GM21786 (cell line): ENCODE measurements around the gene TCFL5.

Source experiments
- ATAC-seq: cut with Tn5 transposase; IDR thresholded peaks from one replicate; pipeline ENCODE4 v1.9.1; 2021; ENCODE audit not compliant: unreplicated experiment

The TCFL5 gene

GRCh38 chr20:62824476-62825332 is 36.9 kb downstream of the TCFL5 start:
- ATAC-seq, result no peak

- no peak for ATAC-seq
These were observed 37.7 kb downstream of the TCFL5 start for GRCh38 chr20:62823688-62824475.

- no peak for ATAC-seq
These were observed 38.6 kb downstream of the TCFL5 start for GRCh38 chr20:62822788-62823651.

DNA sequence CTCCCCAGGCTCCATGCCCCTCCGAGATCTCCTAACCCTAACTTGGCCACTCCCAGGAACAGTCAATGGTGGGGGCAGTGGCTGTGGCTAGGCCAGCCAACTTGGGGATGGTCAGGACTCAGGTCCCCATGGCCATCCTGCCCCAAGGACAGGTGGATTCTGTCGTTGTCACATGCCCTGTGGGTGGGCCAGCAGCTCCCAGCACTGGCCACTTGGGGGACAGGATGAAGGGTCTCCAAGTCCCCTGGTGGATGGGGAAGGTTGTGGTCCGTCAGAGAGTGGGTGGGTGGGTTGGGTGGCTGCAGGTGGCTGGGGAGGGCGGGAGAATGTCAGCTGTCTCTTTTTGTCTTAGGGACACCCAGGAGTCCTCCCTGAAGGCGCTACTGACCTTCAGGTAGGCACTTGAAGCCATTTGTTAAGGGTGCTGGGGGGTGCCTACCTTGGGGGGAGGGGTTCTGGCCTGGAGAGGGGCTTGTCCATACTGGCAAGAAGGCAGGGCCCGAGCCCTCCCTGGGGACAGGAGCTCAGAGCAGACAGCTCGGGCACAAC is 39.3 kb downstream of the TCFL5 start:
- no peak for ATAC-seq

GRCh38 chr20:62821726-62822210 is 39.9 kb downstream of the TCFL5 start:
- ATAC-seq, result no peak

DNA sequence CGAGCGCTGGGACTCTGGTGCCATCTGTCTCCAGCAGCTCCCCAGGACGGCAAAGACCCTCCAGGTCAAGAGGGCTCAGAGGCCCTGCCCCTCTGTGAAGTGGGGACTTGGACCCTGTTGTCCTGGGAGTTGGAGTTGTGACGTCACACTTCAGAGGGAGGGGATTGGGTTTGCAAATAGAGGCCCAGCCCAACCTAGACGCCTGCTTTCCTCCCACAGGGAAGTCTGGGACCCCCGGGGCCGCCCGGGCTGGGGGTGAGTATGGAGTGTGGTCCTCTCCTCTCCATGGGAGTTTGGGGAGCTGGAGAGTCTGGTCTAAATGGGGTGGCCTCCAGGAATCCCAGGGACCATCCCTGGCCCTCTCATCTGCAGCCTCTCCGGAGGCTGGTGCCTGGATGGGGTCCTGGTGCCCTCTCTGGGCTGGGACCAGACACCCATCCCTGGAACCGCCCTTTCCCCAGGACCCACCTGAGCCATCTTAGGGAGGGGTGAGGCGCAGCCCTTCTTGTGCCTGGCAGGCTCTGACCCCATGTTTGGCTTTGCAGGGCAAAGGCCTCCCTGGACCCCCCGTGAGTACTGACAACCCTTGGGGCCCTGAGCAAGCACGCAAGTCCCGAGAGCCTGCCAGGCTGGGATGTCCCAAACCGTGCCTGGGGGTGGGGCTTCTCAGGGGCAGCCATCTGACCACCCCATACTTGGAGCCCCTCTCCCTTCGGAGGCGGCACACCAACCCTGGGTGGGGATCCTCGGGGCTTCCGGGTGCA is 40.5 kb downstream of the TCFL5 start:
- ATAC-seq, result no peak

- no peak for ATAC-seq
These were observed 41.2 kb downstream of the TCFL5 start for GRCh38 chr20:62820208-62820961.

- no peak for ATAC-seq
These were observed 42.0 kb downstream of the TCFL5 start for GRCh38 chr20:62819494-62820174.

DNA sequence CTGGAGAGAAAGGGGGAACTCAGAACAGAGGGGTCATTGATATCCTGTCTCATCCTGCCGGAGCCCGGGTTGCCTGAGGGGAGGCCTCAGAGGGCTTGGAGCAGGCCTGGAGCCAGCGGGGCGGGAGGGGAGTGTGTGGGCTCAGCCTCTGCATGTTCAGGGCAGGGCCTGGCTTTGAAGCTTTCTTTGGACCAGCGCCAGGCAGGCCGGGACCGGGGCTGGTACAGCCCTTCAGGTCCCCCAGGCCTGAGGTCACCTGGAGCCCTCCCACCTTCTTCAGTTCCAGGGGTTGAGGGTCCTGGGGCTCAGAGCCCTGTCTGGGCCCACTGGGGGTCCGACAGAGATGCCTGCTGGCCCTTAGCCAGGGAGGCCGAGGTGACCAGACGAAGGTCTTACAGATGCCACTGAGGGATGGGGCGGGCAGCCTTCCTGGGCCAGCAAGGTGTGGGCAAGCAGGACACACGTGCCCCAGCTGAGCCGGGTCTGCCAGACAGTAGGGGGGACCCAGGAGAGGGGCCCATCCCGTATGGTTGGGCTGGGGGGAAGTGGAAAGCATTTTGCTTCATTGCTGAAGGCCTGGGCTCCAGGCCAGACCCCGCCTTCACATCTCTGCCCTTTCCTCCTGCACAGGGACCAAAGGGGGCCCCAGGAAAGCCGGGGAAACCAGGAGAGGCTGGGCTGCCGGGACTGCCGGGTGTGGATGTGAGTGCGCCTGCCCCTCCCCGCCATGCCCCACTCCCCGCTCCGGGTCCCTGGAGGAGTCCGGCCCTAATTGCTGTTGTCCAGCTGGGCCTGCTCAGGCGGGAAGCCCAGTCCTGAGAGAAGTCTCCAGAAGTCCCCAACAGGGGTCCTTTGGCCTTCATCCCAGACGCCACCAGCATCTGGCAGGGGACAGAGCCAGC is 42.8 kb downstream of the TCFL5 start:
- ATAC-seq, result no peak

GRCh38 chr20:62817975-62818591 is 43.5 kb downstream of the TCFL5 start:
- no peak for ATAC-seq

DNA sequence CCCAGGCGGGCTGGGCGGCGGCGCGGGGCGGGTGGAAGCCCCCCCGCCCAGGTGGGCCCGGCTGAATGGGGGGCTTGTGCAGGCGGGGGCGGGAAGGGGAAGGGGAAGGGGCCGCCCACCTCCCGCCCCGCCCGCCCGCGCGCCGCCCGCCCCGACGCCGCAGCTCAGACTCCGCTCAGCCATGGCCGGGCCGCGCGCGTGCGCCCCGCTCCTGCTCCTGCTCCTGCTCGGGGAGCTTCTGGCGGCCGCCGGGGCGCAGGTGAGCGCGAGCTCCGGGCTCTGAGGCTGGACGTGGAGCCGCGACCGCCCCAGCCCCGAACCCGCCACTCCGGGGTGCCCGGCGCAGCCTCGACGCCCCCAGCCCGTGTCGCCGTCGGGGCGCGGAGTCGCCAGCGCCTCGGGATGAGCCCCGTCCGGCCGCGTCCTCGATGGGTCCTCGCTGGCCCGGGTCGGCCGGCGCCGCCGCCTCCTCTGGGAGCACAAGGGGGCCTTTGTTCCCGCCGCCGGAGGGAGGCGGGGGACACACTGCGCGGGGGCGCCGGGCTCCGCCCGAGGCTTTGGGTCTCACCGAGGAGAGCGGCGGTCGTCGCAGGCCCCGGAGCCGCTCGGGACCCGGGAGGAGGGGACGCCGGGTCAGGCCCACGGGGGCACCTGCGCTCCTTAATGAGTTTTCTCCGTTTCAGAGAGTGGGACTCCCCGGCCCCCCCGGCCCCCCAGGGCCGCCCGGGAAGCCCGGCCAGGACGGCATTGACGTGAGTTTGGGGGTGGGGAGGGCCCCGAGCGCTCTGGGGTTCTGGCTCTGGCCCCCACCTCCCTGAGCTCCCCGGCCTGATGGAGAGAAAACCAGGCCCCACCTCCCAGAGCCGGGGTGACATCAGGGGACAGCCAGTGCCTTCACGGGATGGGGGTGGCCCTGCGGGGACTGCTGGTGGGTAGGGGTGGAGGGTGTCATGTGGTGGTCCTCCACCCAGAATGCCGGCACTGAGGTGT is 44.4 kb downstream of the TCFL5 start, which contains the start of gene COL9A3:
Gene COL9A3 (plus strand): TSS at position 167 of the 990 bp plus-strand sequence. CDS start 15 bp downstream, at position 182.
- ATAC-seq, result no peak

DNA sequence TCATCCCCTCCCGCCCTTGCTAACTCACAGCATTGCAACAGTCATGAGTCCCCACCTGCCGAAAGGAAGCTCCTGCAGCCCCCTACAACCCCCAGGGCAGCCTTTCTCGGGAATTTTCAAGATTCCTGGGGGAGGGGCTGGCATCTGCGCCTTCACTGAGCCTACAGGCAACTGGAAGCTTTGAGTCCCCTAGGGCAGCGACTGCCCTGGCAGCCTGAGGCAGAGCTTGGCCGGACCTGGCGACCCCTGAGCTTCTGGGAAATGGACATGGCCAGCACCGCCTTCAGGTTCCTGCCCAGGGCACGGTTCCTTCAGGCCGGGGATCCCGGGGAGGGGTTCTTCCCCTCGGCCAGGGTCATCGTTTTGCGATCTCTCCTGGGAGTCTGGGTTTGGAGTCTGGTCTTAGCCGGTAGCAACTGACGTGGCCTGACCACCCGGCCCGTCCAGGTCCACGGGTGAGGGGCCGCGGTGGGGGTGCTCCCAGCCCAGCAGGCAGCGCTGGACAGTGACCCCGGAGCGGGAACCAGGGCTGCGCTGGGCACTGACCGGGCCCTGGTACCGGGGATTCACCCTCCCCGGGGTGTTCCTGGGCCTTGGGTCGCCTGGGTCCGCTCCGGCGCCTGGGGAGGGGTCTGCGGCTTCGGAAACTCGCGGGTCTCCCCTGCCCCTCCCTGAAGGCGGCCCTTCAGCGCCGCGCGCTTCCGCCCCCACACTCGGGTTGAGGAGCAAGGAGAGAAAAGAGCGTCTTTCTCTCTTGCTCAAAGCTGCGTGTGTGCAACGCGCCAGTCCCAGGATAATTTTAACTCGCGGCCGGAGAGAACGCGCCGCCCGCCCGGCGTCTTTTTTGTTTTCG is 45.4 kb downstream of the TCFL5 start:
- ATAC-seq, result no peak

- ATAC-seq, result no peak
These were observed 46.3 kb downstream of the TCFL5 start for GRCh38 chr20:62815066-62815991.

GRCh38 chr20:62814709-62815065 is 46.9 kb downstream of the TCFL5 start:
- no peak for ATAC-seq
